HG03460 (cell line): ENCODE results near the gene ATG7.
"Not testable (repeated sequence)": the region's sequence is repeated elsewhere in the genome, so short reads cannot be mapped to it uniquely, and the experiment has no call there.

ENCODE experiments used
- ATAC-seq: cut with Tn5 transposase; IDR thresholded peaks from one replicate; pipeline ENCODE4 v1.9.1; 2021; ENCODE audit not compliant: unreplicated experiment

The ATG7 gene

GRCh38 chr3:11455956-11456355 lies 183.8 kb downstream of the ATG7 start:
- ATAC-seq: no peak

- ATAC-seq: no peak
Observed at GRCh38 chr3:11457135-11457534, 184.9 kb downstream of the ATG7 start.

- ATAC-seq: no peak
Observed at GRCh38 chr3:11459186-11459824, 187.1 kb downstream of the ATG7 start.

- ATAC-seq: no peak
Observed at GRCh38 chr3:11461226-11461625, 189.0 kb downstream of the ATG7 start.

- ATAC-seq: not testable (repeated sequence)
Observed at GRCh38 chr3:11462673-11463072, 190.5 kb downstream of the ATG7 start.

- ATAC-seq: no peak
Observed at GRCh38 chr3:11463591-11463990, 191.4 kb downstream of the ATG7 start.

GRCh38 chr3:11464356-11464755 lies 192.2 kb downstream of the ATG7 start:
- no peak for ATAC-seq

GRCh38 chr3:11465744-11466616 lies 193.8 kb downstream of the ATG7 start:
- ATAC-seq: no peak

GRCh38 chr3:11467875-11468274 lies 195.7 kb downstream of the ATG7 start:
- ATAC-seq: no peak

- ATAC-seq: no peak
Observed at GRCh38 chr3:11470031-11470853, 198.0 kb downstream of the ATG7 start.

GRCh38 chr3:11475324-11475723 lies 203.1 kb downstream of the ATG7 start:
- no peak for ATAC-seq

- no peak for ATAC-seq
Observed at GRCh38 chr3:11476735-11477144, 204.5 kb downstream of the ATG7 start.

- no peak for ATAC-seq
Observed at GRCh38 chr3:11477407-11477911, 205.3 kb downstream of the ATG7 start.

GRCh38 chr3:11478167-11478566 lies 206.0 kb downstream of the ATG7 start:
- ATAC-seq: no peak

GRCh38 chr3:11479221-11479620 lies 207.0 kb downstream of the ATG7 start:
- no peak for ATAC-seq

- no peak for ATAC-seq
Observed at GRCh38 chr3:11480663-11481298, 208.6 kb downstream of the ATG7 start.

GRCh38 chr3:11481556-11481955 lies 209.4 kb downstream of the ATG7 start:
- no peak for ATAC-seq

- no peak for ATAC-seq
Observed at GRCh38 chr3:11482021-11482420, 209.8 kb downstream of the ATG7 start.

GRCh38 chr3:11488356-11488755 lies 216.2 kb downstream of the ATG7 start:
- ATAC-seq: not testable (repeated sequence)

GRCh38 chr3:11494131-11494916 lies 222.1 kb downstream of the ATG7 start:
- no peak for ATAC-seq
